Measurements from ENCODE around the gene APBA1. TPM values are rescaled to one million over a fixed set of nuclear protein-coding genes. Genes with fewer than 3 reads are reported as not detected.

Gene APBA1
- total RNA-seq, 1 donor from 2014 or later: under 0.01 TPM

DNA sequence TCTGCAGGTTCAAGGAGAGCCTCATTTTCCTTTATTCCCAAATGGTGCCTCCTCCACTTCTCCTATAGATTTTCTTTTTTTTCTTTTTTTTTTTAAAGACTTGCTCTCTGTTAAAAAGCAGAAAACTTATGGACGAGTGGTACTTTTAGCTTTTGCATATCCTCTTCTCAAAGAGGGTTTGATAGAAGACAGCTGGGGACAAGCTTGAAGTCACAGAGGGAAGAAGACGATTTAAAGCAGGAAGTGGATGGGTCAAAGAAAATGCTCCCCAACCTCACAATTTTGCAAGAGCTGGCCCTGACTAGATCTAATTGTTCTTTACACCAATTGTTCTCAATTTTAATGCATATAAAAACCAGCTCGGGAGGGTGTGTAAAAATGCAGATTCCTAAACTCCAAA lies 48.9 kb downstream of the APBA1 start:
- Histone ChIP-seq H3K4me3 (ENCODE audit: low read depth, low read length) (no peak overlapping the region), H3K36me3 (ENCODE audit: control insufficient read depth, insufficient read depth, low read length) (no peaks in the 10 kb centered on the region), H3K27me3 (ENCODE audit: control insufficient read depth, insufficient read depth, low read length) (no peaks in the 10 kb centered on the region)
- no peak for DNase-seq (ENCODE audit: low read depth)
- FAIRE-seq: no peak
- TF ChIP-seq, protein P1, sequence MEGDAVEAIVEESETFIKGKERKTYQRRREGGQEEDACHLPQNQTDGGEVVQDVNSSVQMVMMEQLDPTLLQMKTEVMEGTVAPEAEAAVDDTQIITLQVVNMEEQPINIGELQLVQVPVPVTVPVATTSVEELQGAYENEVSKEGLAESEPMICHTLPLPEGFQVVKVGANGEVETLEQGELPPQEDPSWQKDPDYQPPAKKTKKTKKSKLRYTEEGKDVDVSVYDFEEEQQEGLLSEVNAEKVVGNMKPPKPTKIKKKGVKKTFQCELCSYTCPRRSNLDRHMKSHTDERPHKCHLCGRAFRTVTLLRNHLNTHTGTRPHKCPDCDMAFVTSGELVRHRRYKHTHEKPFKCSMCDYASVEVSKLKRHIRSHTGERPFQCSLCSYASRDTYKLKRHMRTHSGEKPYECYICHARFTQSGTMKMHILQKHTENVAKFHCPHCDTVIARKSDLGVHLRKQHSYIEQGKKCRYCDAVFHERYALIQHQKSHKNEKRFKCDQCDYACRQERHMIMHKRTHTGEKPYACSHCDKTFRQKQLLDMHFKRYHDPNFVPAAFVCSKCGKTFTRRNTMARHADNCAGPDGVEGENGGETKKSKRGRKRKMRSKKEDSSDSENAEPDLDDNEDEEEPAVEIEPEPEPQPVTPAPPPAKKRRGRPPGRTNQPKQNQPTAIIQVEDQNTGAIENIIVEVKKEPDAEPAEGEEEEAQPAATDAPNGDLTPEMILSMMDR (IDR thresholded peaks at IDR 0.05; ENCODE audit: insufficient read depth, low read length, severe bottlenecking): no peak

DNA sequence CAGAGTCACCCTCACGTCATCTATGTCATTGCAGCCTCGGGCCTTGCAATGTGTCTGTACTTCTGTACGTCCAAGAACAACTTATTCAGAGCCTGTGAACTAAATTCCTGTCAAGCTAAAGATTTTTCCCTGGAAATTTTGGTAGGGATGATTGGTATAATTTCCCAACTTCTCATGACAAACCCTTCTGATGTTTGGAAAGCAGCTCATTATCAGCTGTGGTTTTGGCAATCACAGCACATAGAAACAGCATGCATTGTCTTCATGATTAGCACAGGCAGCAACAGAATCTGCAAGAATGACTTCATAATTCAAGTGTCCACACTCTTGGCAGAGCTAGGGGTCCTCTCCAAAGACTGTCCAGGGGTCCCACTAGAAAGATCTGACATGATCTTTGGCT lies 49.5 kb downstream of the APBA1 start:
- H3K4me3 ChIP-seq (ENCODE audit: low read depth, low read length): no peak overlapping the region
- no peaks in the 10 kb centered on the region for H3K27me3 ChIP-seq (ENCODE audit: control insufficient read depth, insufficient read depth, low read length)
- DNase-seq (ENCODE audit: low read depth): peak; percentile 16
- no peak for FAIRE-seq
- TF ChIP-seq, protein P1 (IDR thresholded peaks at IDR 0.05; ENCODE audit: insufficient read depth, low read length, severe bottlenecking): no peak
- no peaks in the 10 kb centered on the region for H3K36me3 ChIP-seq (ENCODE audit: control insufficient read depth, insufficient read depth, low read length)

DNA sequence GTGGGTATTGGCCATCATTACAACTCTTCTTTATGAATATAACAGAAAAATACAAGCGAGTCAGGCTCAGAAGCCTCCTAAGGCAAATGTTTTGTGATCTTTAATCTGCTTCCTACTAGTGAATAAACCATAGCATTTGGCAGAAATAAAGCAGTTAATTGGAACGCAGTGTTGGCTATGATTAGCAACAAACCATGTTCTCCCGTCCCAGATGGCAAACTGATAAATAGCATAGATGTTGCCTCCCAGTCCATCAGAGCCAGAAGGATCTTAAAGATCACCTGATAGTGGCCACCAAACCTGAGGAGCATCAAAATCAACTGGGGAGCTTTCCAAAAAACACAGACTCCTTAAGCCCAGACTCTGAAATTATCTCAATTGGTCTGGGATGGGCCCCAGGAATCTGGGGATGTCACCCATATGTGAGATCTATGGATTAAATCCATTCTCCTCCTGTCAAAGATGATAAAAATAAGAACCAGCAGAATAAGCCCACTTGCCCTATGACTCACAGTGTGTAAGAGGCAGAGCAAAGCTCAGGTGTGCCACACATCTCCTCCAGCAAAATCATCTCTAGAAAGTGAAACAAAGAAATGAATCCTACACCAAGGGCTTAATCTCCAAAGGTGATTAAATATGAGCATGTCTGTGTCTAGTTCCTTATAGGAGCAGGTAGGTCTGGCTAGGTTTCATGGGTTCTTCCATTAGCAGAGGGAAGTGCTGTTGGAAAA lies 50.3 kb downstream of the APBA1 start:
- no peak for FAIRE-seq
- peak; percentile 28 for DNase-seq (ENCODE audit: low read depth)
- Histone ChIP-seq H3K4me3 (ENCODE audit: low read depth, low read length) (no peak overlapping the region), H3K36me3 (ENCODE audit: control insufficient read depth, insufficient read depth, low read length) (no peaks in the 10 kb centered on the region), H3K27me3 (ENCODE audit: control insufficient read depth, insufficient read depth, low read length) (no peaks in the 10 kb centered on the region)
- TF ChIP-seq, protein P1 (IDR thresholded peaks at IDR 0.05; ENCODE audit: insufficient read depth, low read length, severe bottlenecking): no peak

DNA sequence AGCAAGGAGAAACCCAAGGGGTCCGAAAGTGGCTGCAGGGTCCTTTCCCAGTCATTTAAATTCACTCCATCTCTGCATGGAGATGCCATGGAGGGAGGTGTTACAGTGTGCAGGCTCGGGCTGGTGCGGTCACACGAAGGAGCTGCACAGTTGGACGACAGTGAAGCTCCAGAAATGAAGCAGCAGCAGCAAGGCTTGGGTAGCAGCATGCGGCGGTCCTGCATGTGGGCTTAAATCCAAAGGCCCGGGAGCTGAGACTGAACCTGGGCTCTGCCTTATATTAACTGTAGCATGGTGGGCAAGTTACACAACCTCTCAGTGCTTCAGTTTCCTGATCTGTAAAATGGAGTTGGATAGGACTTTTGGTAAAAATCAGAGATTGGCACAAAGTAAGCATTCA lies 51.4 kb downstream of the APBA1 start:
- DNase-seq (ENCODE audit: low read depth) (no peak), FAIRE-seq (no peak)
- Histone ChIP-seq H3K4me3 (ENCODE audit: low read depth, low read length) (no peak overlapping the region), H3K27me3 (ENCODE audit: control insufficient read depth, insufficient read depth, low read length) (no peaks in the 10 kb centered on the region), H3K36me3 (ENCODE audit: control insufficient read depth, insufficient read depth, low read length) (no peaks in the 10 kb centered on the region)
- TF ChIP-seq, protein P1 (IDR thresholded peaks at IDR 0.05; ENCODE audit: insufficient read depth, low read length, severe bottlenecking): no peak

DNA sequence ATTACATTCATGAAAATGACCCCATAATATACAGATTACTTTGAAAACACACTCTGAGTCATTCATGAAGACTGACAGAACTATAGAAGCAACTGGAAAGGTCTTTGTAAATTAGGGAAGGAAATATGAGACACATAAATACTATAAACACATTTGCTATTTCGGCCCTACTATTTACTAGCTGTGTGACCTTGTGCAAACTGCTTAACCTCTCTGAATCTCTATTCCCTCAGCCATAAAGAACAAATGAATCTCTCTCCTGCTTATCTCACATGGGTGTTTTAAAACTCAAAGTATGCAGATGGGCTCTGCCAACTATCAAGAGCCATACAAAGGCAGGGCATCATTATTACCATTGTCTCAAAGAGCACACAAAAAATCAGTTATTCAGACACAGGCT lies 52.9 kb downstream of the APBA1 start:
- TF ChIP-seq, protein P1 (IDR thresholded peaks at IDR 0.05; ENCODE audit: insufficient read depth, low read length, severe bottlenecking): no peak
- no peaks in the 10 kb centered on the region for H3K27me3 ChIP-seq (ENCODE audit: control insufficient read depth, insufficient read depth, low read length)
- H3K36me3 ChIP-seq (ENCODE audit: control insufficient read depth, insufficient read depth, low read length): no peaks in the 10 kb centered on the region
- FAIRE-seq (no peak), DNase-seq (ENCODE audit: low read depth) (no peak)
- H3K4me3 ChIP-seq (ENCODE audit: low read depth, low read length): no peak overlapping the region

DNA sequence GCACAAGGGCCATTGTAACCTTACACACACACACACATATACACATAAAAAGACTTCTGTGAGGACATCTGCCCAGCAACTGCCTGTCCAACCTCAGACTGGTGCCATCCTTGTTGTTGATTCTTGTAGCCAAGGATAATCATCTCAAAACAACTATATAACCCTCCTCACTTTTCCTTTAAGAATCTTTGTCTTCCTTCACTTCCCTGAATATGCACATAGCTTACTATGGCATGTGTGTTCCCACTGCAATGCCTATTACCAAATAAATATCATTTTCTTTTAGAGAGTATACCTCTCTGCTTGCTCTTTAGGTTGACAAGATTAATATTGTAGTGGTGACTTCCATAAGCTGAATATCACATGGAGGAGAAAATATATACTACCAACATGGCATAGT lies 55.2 kb downstream of the APBA1 start:
- Histone ChIP-seq H3K36me3 (ENCODE audit: control insufficient read depth, insufficient read depth, low read length) (no peaks in the 10 kb centered on the region), H3K4me3 (ENCODE audit: low read depth, low read length) (no peak overlapping the region), H3K27me3 (ENCODE audit: control insufficient read depth, insufficient read depth, low read length) (no peaks in the 10 kb centered on the region)
- DNase-seq (ENCODE audit: low read depth): no peak
- FAIRE-seq: no peak
- TF ChIP-seq, protein P1 (IDR thresholded peaks at IDR 0.05; ENCODE audit: insufficient read depth, low read length, severe bottlenecking): no peak

All from bronchial epithelial cell (primary cell).